IMR-90 (cell line): ENCODE data around the gene HSPE1. TPM values are rescaled to one million over a fixed set of nuclear protein-coding genes. Genes with fewer than 3 reads are reported as not detected.

Experiments
- ATAC-seq: fragments of 200-7000 bp; cut with Tn5 transposase; 2 replicates; pipeline ENCODE4 v1.9.1; 2020; ENCODE audit warnings: low read depth, mild to moderate bottlenecking, moderate library complexity
- BruUV-seq: library from RNA; stranded (reverse); fragments of 400-500 nt; replicated peaks from 2 replicates; lab custom pipeline; 2021; lab: Mats Ljungman, UMichigan
- CTCF ChIA-PET: fragments of 300-600 bp; formaldehyde crosslinking; extraction: SDS; loops from one replicate; lab custom pipeline; 2021; ENCODE audit warnings: antibody characterized with exemption; lab: Yijun Ruan, JAX
- POLR2A ChIA-PET: fragments of 300-600 bp; sonication (Branson Sonifier 250); formaldehyde crosslinking; loops from one replicate; lab custom pipeline; 2022; ENCODE audit warnings: antibody characterized with exemption; ENCODE audit not compliant: unreplicated experiment; lab: Charles Lee
- DNase-seq: peaks from one replicate; pipeline ENCODE4 v3.0.0; 2013
- H2AFZ ChIP-seq: replicated peaks from 2 replicates; pipeline ENCODE3; 2013; ENCODE audit warnings: low read length, mild to moderate bottlenecking; ENCODE audit not compliant: poor library complexity
- H2AK5ac ChIP-seq: 2 replicates; pipeline ENCODE4 v1.6.1; 2013; ENCODE audit warnings: low read depth, low read length, inconsistent platforms
- H2AK9ac ChIP-seq: replicated peaks from 2 replicates; pipeline ENCODE3; 2013; ENCODE audit warnings: mild to moderate bottlenecking, low read depth, low read length, moderate library complexity; ENCODE audit not compliant: poor library complexity
- H2BK120ac ChIP-seq: 2 replicates; pipeline ENCODE4 v1.6.1; 2013; ENCODE audit warnings: low read depth, low read length, inconsistent platforms
- H2BK15ac ChIP-seq: 3 replicates; pipeline ENCODE4 v1.6.1; 2013; ENCODE audit warnings: low read depth, low read length, inconsistent platforms
- H2BK20ac ChIP-seq: 2 replicates; pipeline ENCODE4 v1.6.1; 2013; ENCODE audit warnings: low read depth, mild to moderate bottlenecking, inconsistent platforms, low read length, moderate library complexity
- H2BK5ac ChIP-seq: 2 replicates; pipeline ENCODE4 v1.6.1; 2013; ENCODE audit warnings: mild to moderate bottlenecking, low read depth, low read length, inconsistent platforms; ENCODE audit not compliant: poor library complexity, severe bottlenecking
- H3K14ac ChIP-seq: replicated peaks from 2 replicates; pipeline ENCODE4 v1.6.1; 2013; ENCODE audit warnings: low read depth, low read length, inconsistent platforms
- H3K18ac ChIP-seq: 2 replicates; pipeline ENCODE4 v1.6.1; 2013; ENCODE audit warnings: low read depth, low read length, control low read depth
- H3K23ac ChIP-seq: 2 replicates; pipeline ENCODE4 v1.6.1; 2013; ENCODE audit warnings: low read depth, low read length, inconsistent platforms
- H3K27ac ChIP-seq: 2 replicates; pipeline ENCODE4 v1.5.1; 2013; ENCODE audit warnings: mild to moderate bottlenecking, control low read depth, low read length; ENCODE audit not compliant: insufficient read depth
- H3K27me3 ChIP-seq: 2 replicates; pipeline ENCODE4 v1.6.1; 2013; ENCODE audit warnings: low read length; ENCODE audit not compliant: control insufficient read depth, insufficient read depth
- H3K36me3 ChIP-seq: 2 replicates; pipeline ENCODE4 v1.6.1; 2013; ENCODE audit warnings: low read length, mixed read lengths; ENCODE audit not compliant: control insufficient read depth, insufficient read depth
- H3K4ac ChIP-seq: 2 replicates; pipeline ENCODE4 v1.6.1; 2013; ENCODE audit warnings: low read depth, low read length, inconsistent platforms
- H3K4me1 ChIP-seq: 2 replicates; pipeline ENCODE4 v1.6.1; 2013; ENCODE audit warnings: low read length, mixed read lengths; ENCODE audit not compliant: control insufficient read depth, insufficient read depth
- H3K4me2 ChIP-seq: 2 replicates; pipeline ENCODE4 v1.6.1; 2013; ENCODE audit warnings: low read depth, mild to moderate bottlenecking, control low read depth, low read length, moderate library complexity
- H3K4me3 ChIP-seq: 2 replicates; pipeline ENCODE4 v1.5.1; 2013; ENCODE audit warnings: low read depth, mild to moderate bottlenecking, control low read depth, low read length, moderate library complexity; ENCODE audit not compliant: insufficient read depth
- H3K56ac ChIP-seq: 2 replicates; pipeline ENCODE4 v1.6.1; 2013; ENCODE audit warnings: low read length, inconsistent platforms; ENCODE audit not compliant: insufficient read depth; ENCODE audit errors: extremely low read depth
- H3K79me1 ChIP-seq, 2 experiments: 2 replicates each; pipeline ENCODE4 v1.6.1; 2013; ENCODE audit warnings: low read length in 2 of 2, inconsistent platforms in 1 of 2, low read depth in 1 of 2
- H3K9ac ChIP-seq: 2 replicates; pipeline ENCODE4 v1.6.1; 2013; ENCODE audit warnings: low read depth, low read length, control low read depth
- H3K9me1 ChIP-seq: 2 replicates; pipeline ENCODE4 v1.6.1; 2013; ENCODE audit warnings: low read length, inconsistent platforms; ENCODE audit not compliant: insufficient read depth
- H3K9me3 ChIP-seq: 2 replicates; pipeline ENCODE4 v1.6.1; 2013; ENCODE audit warnings: low read length; ENCODE audit not compliant: control insufficient read depth, insufficient read depth
- H4K20me1 ChIP-seq: 2 replicates; pipeline ENCODE4 v1.6.1; 2013; ENCODE audit warnings: low read length, inconsistent platforms; ENCODE audit not compliant: insufficient read depth
- H4K5ac ChIP-seq: 2 replicates; pipeline ENCODE4 v1.6.1; 2013; ENCODE audit warnings: mild to moderate bottlenecking, low read depth, low read length, control low read depth
- H4K8ac ChIP-seq, 2 experiments: 2 replicates each; pipeline ENCODE4 v1.6.1; 2013; ENCODE audit warnings: low read depth in 2 of 2, low read length in 2 of 2, control low read depth in 1 of 2, inconsistent platforms in 1 of 2
- H4K91ac ChIP-seq: 2 replicates; pipeline ENCODE4 v1.6.1; 2013; ENCODE audit warnings: low read depth, low read length, inconsistent platforms; ENCODE audit not compliant: insufficient read depth
- RCOR1 ChIP-seq: IDR thresholded peaks from 2 replicates; pipeline ENCODE4 v1.6.1; 2012; ENCODE audit warnings: mild to moderate bottlenecking, low read length, improper control_type of control experiment; ENCODE audit not compliant: insufficient replicate concordance
- WGBS, 2 experiments: methylation state at CpG; one replicate each; pipeline versions ENCODE4 v1.1.5 to v1.1.7; 2013; ENCODE audit warnings: missing lambda C conversion rate in 2 of 2; ENCODE audit not compliant: insufficient read length in 1 of 2; ENCODE audit errors: extremely low coverage in 2 of 2; 5-methylcytosine and 5-hydroxymethylcytosine counted together
- dilution Hi-C: fragments of 300-500 bp; cut with HindIII; formaldehyde crosslinking; loops from one replicate; pipeline ENCODE4 v1.14.3; 2018; ENCODE audit warnings: low sequenced_read_pairs; ENCODE audit not compliant: unreplicated experiment
- in situ Hi-C: fragments of 300-500 bp; cut with MboI; formaldehyde crosslinking; loops from 3 replicates; pipeline ENCODE4 v1.14.3; 2019; ENCODE audit warnings: low sequenced_read_pairs, inconsistent platforms, mixed read lengths
- intact Hi-C: fragments of 100-400 bp; cut with micrococcal nuclease; formaldehyde crosslinking; loops from 2 replicates; pipeline ENCODE4 v1.10.0; 2022
- polyA plus RNA-seq, 3 experiments: library from polyadenylated mRNA; depleted of rRNA; stranded (reverse); fragments of >200 nt; gene quantifications; 2 replicates each; pipeline ENCODE4 v1.2.3, GENCODE V29; 2012; ENCODE audit warnings: low replicate concordance in 1 of 3
- total RNA-seq: library from RNA; depleted of rRNA; stranded (reverse); fragments of >200 nt; gene quantifications from 2 replicates; pipeline ENCODE4 v1.2.3, GENCODE V29; 2012

Gene HSPE1
- total and polyA plus RNA-seq, 2 of the 4 experiments (the other 2 are of a cell fraction): 13.3 to 93.6 TPM

DNA sequence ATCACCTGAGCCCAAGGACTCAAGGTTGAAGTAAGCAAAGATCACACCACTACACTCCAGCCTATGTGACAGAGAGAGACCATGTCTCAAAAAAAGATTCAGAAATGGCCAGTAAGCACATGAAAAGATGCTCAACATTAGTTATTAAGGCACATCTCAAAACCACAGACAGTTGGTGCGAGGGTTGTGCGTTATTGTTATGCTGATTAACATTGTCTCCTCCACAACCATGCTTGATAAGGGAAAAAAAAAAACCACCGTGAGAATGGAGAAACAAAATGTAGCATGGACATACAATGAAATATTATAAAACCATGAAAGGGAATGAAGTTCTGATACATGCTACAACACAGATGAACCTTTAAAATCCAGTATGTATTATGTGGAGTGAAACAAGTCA, 43.0 kb downstream of the HSPE1 start:
- Histone ChIP-seq H4K8ac (no peak overlapping the region), H3K36me3 (peaks cover 28% of the 10 kb centered on the region), H3K18ac (no peak overlapping the region), H2BK20ac (no peak overlapping the region), H2BK15ac (no peak overlapping the region), H4K91ac (no peak overlapping the region), H3K9me1 (no peaks in the 10 kb centered on the region), H4K5ac (no peak overlapping the region), H3K4me3 (no peak overlapping the region), H2AK5ac (no peak overlapping the region), H2AFZ (no peak overlapping the region), H3K4me1 (no peaks in the 10 kb centered on the region), H3K27ac (no peak overlapping the region), H3K23ac (no peak overlapping the region), H3K79me1 (peaks cover 0 to 32% of the 10 kb centered on the region in 2 experiments; a peak in 2 of 4 replicates), H2AK9ac (no peak overlapping the region), H4K20me1 (peaks cover 8% of the 10 kb centered on the region), H2BK120ac (no peak overlapping the region), H3K56ac (no peak overlapping the region), H3K9ac (no peak overlapping the region), H2BK5ac (no peak overlapping the region), H3K4ac (no peak overlapping the region), H3K4me2 (no peak overlapping the region), H3K27me3 (no peaks in the 10 kb centered on the region), H3K9me3 (no peaks in the 10 kb centered on the region), H3K14ac (no peak overlapping the region)
- ChIA-PET CTCF (no interaction called here), POLR2A (no interaction called here)
- DNase-seq: no peak
- TF ChIP-seq RCOR1: no peak
- BruUV-seq: no TSS peak
- dilution Hi-C loops (no loop called here), in situ Hi-C loops (no loop called here), intact Hi-C loops (no loop called here)
- no peak for ATAC-seq
- no CpG with 5 or more reads among the region's 3 CpGs for WGBS, 2 experiments
